GM20431 (cell line): ENCODE data around the gene KCNH2.

Source experiments
- in situ Hi-C: fragments of 300-500 bp; cut with MseI, MboI; formaldehyde crosslinking; loops from one replicate; pipeline ENCODE4 v1.15.0; 2020; ENCODE audit warnings: low sequenced_read_pairs; ENCODE audit not compliant: unreplicated experiment

The KCNH2 gene

GRCh38 chr7:150952331-150953050 lies 25.6 kb downstream of the KCNH2 start:
- in situ Hi-C loops = no loop called here

DNA sequence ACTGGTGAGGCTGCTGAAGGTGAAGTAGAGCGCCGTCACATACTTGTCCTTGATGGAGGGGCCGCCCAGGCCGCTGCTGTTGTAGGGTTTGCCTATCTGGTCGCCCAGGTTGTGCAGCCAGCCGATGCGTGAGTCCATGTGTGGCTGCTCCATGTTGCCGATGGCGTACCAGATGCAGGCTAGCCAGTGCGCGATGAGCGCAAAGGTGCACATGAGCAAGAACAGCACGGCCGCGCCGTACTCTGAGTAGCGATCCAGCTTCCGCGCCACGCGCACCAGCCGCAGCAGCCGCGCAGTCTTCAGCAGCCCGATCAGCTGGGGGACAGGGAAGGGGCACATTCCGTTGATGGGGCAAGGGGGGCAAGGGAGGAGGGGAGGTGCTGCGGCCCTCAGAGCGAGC lies 26.6 kb downstream of the KCNH2 start:
- in situ Hi-C loops = no loop called here

GRCh38 chr7:150951181-150951520 lies 27.0 kb downstream of the KCNH2 start:
- in situ Hi-C loops = no loop called here

GRCh38 chr7:150950496-150951180 lies 27.5 kb downstream of the KCNH2 start:
- in situ Hi-C loops = no loop called here

GRCh38 chr7:150949971-150950491 lies 28.1 kb downstream of the KCNH2 start:
- in situ Hi-C loops = no loop called here

- in situ Hi-C loops = no loop called here
These were observed 28.6 kb downstream of the KCNH2 start for GRCh38 chr7:150949564-150949963.

DNA sequence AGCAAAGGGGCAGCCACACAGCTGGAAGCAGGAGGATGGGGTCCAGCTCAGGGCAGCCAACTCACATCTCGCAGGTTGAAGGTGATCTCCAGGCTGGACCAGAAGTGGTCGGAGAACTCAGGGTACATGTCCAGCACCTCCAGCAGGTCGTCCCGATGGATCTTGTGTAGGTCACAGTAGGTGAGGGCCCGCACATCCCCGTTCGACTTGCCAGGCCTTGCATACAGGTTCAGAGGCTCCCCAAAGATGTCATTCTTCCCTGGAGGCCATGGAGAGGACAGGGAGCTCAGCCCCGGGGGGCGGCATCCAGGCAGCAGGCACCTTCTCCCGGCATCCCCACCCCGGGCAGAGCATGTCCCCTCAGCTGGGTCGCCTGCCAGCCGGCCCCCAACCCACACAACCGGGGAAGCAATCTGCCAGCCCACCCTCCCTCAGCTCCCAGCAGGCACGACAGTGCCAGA lies 29.3 kb downstream of the KCNH2 start:
- in situ Hi-C loops = no loop called here

DNA sequence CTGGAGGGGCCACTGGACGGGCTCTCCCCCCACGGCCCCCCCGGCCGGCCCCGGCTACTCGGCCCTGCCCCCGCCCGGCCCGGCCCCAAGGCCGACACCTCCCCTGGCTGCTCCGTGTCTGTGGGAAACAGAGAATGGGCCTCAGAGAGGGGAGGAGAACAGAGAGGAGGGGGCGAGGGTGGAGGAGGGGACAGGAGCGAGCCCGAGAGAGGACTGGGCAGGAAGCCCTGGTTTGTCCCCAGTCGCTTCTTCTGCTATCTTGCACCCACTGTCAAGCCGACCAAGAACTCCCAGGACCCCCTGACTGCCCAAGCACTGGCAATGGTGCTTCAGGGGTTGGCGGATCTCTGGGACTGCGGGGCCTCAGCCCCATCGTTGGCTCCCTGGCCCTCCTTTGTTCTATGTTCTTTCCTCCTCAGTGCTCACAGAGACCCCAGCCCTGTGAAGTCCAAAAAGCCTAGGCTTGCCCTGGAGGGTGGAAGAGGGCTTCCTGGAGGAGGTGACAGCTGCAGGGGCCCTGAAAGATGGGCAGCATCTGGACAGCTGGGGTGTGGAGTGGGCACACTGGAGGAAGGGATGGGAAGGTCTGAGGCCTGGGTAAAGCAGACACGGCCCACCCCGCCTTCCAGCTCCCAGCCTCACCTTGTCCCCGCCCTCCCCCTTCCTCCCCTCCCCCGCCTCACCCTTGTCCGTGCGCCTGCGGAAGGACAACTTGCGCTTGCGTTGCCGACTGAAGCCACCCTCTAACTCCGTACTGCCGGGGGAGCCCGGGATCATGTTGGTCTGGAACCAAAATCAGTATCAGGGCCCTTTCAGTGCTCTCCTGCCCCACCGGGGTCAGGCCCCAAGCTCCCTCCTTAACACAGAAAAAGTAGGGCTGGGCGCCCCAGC lies 30.1 kb downstream of the KCNH2 start:
- in situ Hi-C loops = no loop called here

DNA sequence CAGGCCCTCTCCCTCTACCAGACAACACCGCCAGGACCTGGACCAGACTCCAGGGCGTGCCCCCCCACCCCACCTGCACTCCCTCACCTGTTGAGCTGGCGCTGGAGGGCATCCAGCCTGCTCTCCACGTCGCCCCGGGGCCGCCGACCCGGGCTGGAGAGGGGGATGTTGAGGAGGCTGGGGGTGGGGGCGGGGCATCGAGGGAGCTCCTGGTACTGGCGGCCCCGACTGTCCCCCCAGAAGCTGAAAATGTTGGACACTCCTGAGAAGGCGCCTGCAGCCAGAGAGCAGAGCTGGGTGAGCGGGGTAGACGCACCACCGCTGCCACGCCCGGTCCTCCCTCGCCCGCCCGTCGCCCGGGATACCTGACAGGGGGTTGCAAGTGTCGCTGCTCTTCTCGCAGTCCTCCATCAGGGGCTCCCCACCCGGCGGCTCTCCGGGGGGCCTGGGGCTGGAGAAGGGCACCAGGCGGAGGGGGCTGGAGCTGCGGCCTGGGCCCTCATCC lies 30.8 kb downstream of the KCNH2 start:
- in situ Hi-C loops = no loop called here

DNA sequence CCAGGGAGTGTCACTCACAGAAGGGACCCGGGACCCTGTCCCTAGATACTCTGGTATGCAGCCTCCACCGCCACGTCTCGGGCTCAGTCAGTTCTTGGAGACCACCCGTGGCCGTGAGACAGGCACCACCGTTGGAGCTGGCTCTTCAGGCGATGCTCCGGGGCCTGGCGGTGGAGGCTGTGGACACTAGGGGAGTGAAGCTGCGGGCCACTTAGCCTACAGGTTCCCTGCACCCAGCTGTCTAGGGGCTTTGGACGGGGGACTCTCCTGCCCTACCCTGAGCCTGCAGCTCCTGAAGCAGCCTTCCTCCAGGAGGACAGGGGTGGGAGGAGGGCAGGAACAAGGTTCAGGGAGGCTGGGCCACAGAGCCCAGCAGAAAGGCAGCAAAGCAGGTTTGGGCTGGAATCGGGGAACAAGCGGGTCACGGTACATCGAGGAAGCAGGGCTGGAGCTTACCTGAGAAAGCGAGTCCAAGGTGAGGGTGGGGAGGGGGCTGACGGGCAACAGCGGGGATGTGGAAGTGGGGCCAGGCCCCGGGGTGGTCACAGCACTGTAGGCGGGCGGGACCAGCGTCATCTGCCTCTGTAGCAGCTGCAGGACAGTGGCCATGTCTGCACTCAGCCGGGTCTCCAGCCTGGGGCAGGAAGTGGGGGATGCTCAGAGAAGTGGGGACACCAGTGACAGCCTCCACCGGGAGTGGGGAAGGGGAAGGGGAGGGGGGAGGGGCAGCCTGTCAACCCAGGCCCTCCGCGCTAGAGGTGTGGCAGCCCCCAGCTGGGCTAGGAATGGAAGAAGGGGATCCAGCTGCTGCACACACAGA lies 31.5 kb downstream of the KCNH2 start:
- in situ Hi-C loops = no loop called here

DNA sequence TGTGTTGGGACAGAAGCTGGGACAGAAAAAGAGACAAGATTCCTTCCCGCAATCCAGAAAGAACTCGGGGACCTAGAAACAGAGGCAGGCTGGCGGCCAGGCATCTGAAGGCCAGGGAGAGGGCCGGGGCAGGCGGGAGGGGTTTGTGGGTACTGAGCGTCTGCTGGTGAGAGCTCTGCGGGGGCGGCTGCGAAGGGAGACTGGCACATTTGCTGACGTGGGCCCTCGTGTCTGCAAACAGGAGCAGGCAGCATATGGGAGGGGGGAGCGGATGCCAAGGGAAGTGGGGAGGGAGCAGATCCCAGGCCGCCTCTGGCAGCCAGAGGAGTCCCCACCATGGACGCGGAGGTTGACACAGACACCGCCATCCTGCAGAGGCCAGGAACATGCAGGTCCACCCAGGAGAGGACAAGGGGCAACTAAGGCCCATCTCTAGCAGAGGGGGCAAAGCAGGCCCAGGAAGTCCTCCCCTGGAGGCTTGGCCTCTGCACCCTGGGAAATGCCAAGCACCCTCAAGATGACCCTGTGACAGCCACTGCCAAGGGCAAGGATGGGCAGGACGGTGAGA lies 32.2 kb downstream of the KCNH2 start:
- in situ Hi-C loops = no loop called here

DNA sequence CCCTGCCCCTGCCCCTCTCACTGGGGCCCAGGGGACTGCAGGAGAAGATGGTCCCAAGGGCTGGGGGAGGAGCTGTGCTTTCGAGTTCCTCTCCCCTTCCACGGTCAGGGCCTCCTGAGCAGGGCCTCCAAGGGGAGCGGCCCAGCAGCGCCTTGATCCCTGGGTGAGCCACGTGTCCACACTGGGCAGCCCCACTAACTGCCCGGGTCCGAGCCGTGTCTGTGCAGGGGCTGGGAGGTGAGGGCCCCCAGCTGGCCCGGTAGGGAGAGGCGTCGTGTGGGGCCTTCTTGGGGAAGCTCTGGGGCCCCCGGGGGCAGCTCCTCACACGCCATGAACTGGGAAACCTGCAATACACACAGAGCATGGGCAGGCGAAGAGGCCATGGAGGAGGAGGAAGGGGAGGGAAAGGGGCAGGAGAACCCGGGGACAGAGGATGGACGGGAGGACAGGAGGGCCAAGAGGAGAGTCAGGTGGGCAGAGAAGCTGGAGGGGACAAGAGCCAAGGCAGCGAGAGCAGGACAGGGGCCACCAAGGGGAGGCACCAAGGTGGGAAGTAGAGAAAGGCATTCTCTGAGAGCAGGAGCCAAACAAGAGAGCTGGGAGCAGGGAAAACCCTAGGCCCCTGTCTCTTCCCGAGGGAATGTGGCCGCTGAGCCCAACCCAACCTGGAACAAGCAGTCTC lies 32.8 kb downstream of the KCNH2 start:
- in situ Hi-C loops = no loop called here

DNA sequence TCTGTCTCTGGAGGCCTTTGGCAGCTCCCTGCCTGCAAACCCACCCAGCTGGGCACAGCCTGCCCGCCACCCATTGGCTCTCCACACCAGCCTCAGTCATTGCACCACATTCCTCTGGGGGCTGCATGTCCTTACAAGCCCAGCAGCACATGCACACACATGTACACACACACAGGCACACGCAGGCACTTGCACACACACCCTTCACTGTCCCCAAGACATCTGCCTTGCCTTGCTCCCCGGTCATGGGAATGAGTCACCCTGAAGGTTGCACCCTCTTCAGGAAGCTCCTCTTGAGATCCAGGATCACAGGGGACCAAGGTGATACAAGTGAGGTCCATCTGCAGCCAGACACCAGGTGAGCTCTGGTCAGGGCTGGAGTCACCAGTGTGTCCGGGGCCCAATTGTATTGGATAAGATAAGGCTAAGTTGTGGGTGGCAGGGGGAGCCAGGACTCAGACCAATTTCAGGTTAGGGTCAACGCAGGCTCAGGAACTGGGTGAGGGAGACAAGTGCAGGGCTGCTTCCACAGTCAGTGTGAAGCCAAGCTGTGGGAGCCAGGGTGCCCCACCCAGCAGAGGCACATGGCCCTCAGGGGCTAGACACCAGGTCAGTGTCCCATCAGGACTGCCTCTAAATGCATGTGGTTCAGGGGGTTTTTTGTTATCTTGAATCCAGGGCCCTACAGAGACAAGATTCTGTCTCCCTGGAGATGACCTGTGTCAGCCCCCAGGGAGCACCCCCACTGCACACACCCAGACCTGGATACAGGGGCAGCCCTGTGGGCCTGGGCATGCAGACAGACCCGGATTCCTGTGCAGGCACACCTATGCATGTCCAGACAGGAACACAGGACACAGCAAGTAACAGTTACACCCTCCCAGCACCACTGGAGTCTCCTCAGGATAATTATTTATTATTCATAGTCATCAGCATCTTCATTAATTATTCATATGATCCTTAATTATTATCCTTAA lies 33.8 kb downstream of the KCNH2 start:
- in situ Hi-C loops = no loop called here

DNA sequence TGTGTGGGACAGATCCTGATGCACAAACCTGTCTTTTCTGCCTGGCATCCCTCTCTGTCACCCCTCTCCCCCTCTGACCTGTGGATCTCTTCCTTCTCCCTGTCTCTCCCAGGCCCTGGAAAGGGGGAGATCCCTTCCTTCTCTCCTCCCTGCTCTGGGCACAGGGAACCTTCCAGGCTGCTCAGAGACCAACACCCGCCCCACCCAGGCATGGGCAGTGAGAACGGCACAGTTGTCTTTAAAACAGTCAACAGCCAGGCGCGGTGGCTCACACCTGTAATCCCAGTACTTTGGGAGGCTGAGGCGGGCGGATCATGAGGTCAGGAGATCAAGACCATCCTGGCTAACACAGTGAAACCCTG lies 34.7 kb downstream of the KCNH2 start:
- in situ Hi-C loops = no loop called here

DNA sequence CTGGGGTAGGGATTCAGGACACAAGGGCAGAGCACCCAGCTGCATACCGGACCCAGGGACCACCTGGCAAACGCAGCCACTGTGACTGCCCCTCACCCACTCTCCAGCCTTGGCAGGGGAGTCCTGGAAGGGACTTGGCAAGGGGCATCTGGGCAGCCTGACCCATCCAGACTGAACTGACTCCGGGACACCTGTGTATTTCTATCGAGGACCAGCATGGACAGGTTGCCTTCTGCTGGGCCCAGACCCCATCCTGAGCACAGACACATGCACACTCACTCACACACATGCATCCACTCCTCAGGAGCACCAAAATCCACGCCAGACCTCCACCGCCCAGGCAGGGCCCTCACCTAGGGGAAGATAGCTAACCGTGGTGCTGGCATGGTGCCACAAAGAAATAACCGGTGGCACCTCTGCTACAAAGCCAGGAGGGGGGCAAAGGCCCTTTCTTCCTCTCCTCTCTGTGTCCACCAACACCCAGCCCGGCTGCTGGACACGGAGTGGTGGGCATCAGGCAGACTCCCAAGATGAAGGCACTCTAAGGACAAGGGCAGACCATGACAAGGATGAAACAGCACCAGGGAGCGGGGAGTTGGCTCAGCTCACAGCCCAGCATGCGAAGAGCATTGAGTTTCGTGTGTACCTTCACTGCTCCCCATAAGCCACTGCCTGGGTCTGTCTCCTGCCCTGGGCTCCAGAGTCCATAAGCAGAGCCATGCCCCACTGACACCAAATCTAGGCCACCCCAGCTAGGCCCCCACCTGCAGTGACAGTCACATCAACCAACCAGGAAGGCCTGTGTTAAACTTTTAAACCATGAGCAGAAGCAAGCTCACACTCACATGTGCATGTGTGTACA lies 35.3 kb downstream of the KCNH2 start:
- in situ Hi-C loops = no loop called here

GRCh38 chr7:150942001-150942590 lies 36.0 kb downstream of the KCNH2 start:
- in situ Hi-C loops = no loop called here
